OCI-LY1 (cell line): ENCODE results near the gene SFTPB.
"Not testable (repeated sequence)": the region's sequence is repeated elsewhere in the genome, so short reads cannot be mapped to it uniquely, and the experiment has no call there.

ENCODE experiments used
- H2AFZ ChIP-seq: fragments of 200-600 bp; sonication (generic), shearing (Covaris generic); 2 replicates; pipeline ENCODE4 v1.6.0; 2014; ENCODE audit warnings: antibody characterized with exemption, mild to moderate bottlenecking, low read length
- H3F3A ChIP-seq: fragments of 200-600 bp; sonication (generic), shearing (Covaris generic); 2 replicates; pipeline ENCODE4 v1.6.0; 2014; ENCODE audit warnings: mild to moderate bottlenecking, antibody characterized with exemption, low read length, moderate library complexity; ENCODE audit not compliant: insufficient read depth
- H3K27ac ChIP-seq: fragments of 200-600 bp; sonication (generic); 2 replicates; pipeline ENCODE4 v1.5.1; 2014; ENCODE audit warnings: low read length, mixed run types, mild to moderate bottlenecking, low read depth; ENCODE audit not compliant: poor library complexity, severe bottlenecking
- H3K27me3 ChIP-seq: fragments of 200-600 bp; sonication (generic); 2 replicates; pipeline ENCODE4 v1.6.0; 2014; ENCODE audit warnings: antibody characterized with exemption, mild to moderate bottlenecking, low read length, moderate library complexity; ENCODE audit not compliant: insufficient read depth
- H3K36me3 ChIP-seq: fragments of 200-600 bp; sonication (generic); 2 replicates; pipeline ENCODE4 v1.6.1; 2014; ENCODE audit warnings: mild to moderate bottlenecking, antibody characterized with exemption, low read length, moderate library complexity, mixed read lengths; ENCODE audit not compliant: insufficient read depth
- H3K4me1 ChIP-seq: fragments of 200-600 bp; sonication (generic); 2 replicates; pipeline ENCODE4 v1.5.1; 2014; ENCODE audit warnings: mild to moderate bottlenecking, low read length, moderate library complexity; ENCODE audit not compliant: insufficient read depth, severe bottlenecking
- H3K4me2 ChIP-seq: fragments of 200-600 bp; sonication (generic), shearing (Covaris generic); 2 replicates; pipeline ENCODE4 v1.6.1; 2014; ENCODE audit warnings: low read length
- H3K4me3 ChIP-seq: fragments of 200-600 bp; sonication (generic); 2 replicates; pipeline ENCODE4 v1.5.1; 2014; ENCODE audit warnings: low read length, low read depth, mild to moderate bottlenecking, mixed read lengths; ENCODE audit not compliant: poor library complexity, severe bottlenecking
- H3K79me2 ChIP-seq: fragments of 200-600 bp; shearing (Covaris generic); 2 replicates; pipeline ENCODE4 v1.6.1; 2016; ENCODE audit warnings: mixed run types, low read length, mixed read lengths; ENCODE audit not compliant: insufficient read depth
- H3K9ac ChIP-seq: fragments of 200-600 bp; sonication (generic), shearing (Covaris generic); 2 replicates; pipeline ENCODE4 v1.6.1; 2014; ENCODE audit warnings: mild to moderate bottlenecking, low read length, mixed read lengths
- H3K9me2 ChIP-seq: fragments of 200-600 bp; sonication (generic), shearing (Covaris generic); 2 replicates; pipeline ENCODE4 v1.6.1; 2014; ENCODE audit warnings: low read depth, mild to moderate bottlenecking, low read length, mixed read lengths
- H3K9me3 ChIP-seq: fragments of 200-600 bp; shearing (Covaris generic); 2 replicates; pipeline ENCODE4 v1.6.1; 2014; ENCODE audit warnings: low read length, mixed read lengths
- H4K20me1 ChIP-seq: fragments of 200-600 bp; sonication (generic), shearing (Covaris generic); 2 replicates; pipeline ENCODE4 v1.6.0; 2016; ENCODE audit warnings: mild to moderate bottlenecking, low read length; ENCODE audit not compliant: insufficient read depth
- CTCF ChIP-seq: fragments of 200-600 bp; sonication (generic), shearing (Covaris generic); IDR thresholded peaks from 2 replicates; pipeline ENCODE4 v1.5.1; 2017; ENCODE audit warnings: mild to moderate bottlenecking, antibody characterized with exemption, low read length, moderate library complexity, mixed read lengths
- EZH2 ChIP-seq: fragments of 200-600 bp; sonication (generic), shearing (Covaris generic); IDR thresholded peaks from 2 replicates; pipeline ENCODE4 v1.8.0; 2017; ENCODE audit warnings: borderline replicate concordance, mixed run types, mild to moderate bottlenecking, antibody characterized with exemption, low read length, moderate library complexity, mixed read lengths

Gene SFTPB

GRCh38 chr2:85672456-85672855, 4.5 kb upstream of the SFTPB start:
- no peak overlapping the region for H3K4me2 ChIP-seq
- TF ChIP-seq CTCF (no peak), EZH2 (no peak)
- H3K4me1 ChIP-seq, result no peaks in the 10 kb centered on the region
- no peak overlapping the region for H3K9ac ChIP-seq
- H3K79me2 ChIP-seq, result no peaks in the 10 kb centered on the region
- H2AFZ ChIP-seq, result no peak overlapping the region
- no peaks in the 10 kb centered on the region for H3K9me3 ChIP-seq
- H3F3A ChIP-seq, result no peaks in the 10 kb centered on the region
- H3K27ac ChIP-seq, result no peak overlapping the region
- no peak overlapping the region for H3K4me3 ChIP-seq
- H3K27me3 ChIP-seq, result no peaks in the 10 kb centered on the region
- no peaks in the 10 kb centered on the region for H4K20me1 ChIP-seq
- no peaks in the 10 kb centered on the region for H3K36me3 ChIP-seq
- no peaks in the 10 kb centered on the region for H3K9me2 ChIP-seq

GRCh38 chr2:85670416-85670815, 2.4 kb upstream of the SFTPB start:
- not testable (repeated sequence) for H3K27me3 ChIP-seq, H2AFZ ChIP-seq, H3K4me1 ChIP-seq, H3K79me2 ChIP-seq, H3K9me2 ChIP-seq, H3K27ac ChIP-seq, H3K9me3 ChIP-seq, H3K9ac ChIP-seq, H3K4me2 ChIP-seq, H3F3A ChIP-seq, H3K36me3 ChIP-seq, H4K20me1 ChIP-seq, H3K4me3 ChIP-seq

- Histone ChIP-seq H3K9ac (no peak overlapping the region), H3K27ac (no peak overlapping the region), H3K9me2 (no peaks in the 10 kb centered on the region), H3K4me2 (no peak overlapping the region), H3K9me3 (no peaks in the 10 kb centered on the region), H3K36me3 (no peaks in the 10 kb centered on the region), H4K20me1 (no peaks in the 10 kb centered on the region), H2AFZ (no peak overlapping the region), H3K4me3 (no peak overlapping the region), H3K79me2 (no peaks in the 10 kb centered on the region), H3F3A (no peaks in the 10 kb centered on the region), H3K4me1 (no peaks in the 10 kb centered on the region), H3K27me3 (no peaks in the 10 kb centered on the region)
- no peak for TF ChIP-seq CTCF
- TF ChIP-seq EZH2, result no peak
These were observed 1.6 kb upstream of the SFTPB start for GRCh38 chr2:85669549-85669948.

GRCh38 chr2:85668857-85669142, 801 bp upstream of the SFTPB start:
- H3K36me3 ChIP-seq, result no peaks in the 10 kb centered on the region
- H3K27ac ChIP-seq, result no peak overlapping the region
- H3K4me2 ChIP-seq, result no peak overlapping the region
- H3K4me1 ChIP-seq, result no peaks in the 10 kb centered on the region
- H3K79me2 ChIP-seq, result no peaks in the 10 kb centered on the region
- no peaks in the 10 kb centered on the region for H4K20me1 ChIP-seq
- no peak overlapping the region for H3K4me3 ChIP-seq
- H3K27me3 ChIP-seq, result no peaks in the 10 kb centered on the region
- H3K9me3 ChIP-seq, result no peaks in the 10 kb centered on the region
- no peak overlapping the region for H3K9ac ChIP-seq
- no peak for TF ChIP-seq CTCF
- no peak for TF ChIP-seq EZH2
- H2AFZ ChIP-seq, result no peak overlapping the region
- no peaks in the 10 kb centered on the region for H3K9me2 ChIP-seq
- no peaks in the 10 kb centered on the region for H3F3A ChIP-seq
